A549 treated with AZD9567 at 1 μM for 4 hours (cell line): ENCODE results near the gene PRR15. TPM values are rescaled to one million over a fixed set of nuclear protein-coding genes. Genes with fewer than 3 reads are reported as not detected.

Experiments
- total RNA-seq: library from RNA; stranded (reverse); fragments of 200-300 nt; extraction: Qiagen RNA extraction; gene quantifications from 5 replicates; pipeline ENCODE4 v1.2.3, GENCODE V29; 2022; ENCODE audit not compliant: insufficient read depth

PRR15 gene
- 1.6 to 3.8 TPM (median 2.6 TPM) in 5 replicates for total RNA-seq

GRCh38 chr7:29563590-29564495, at the start of gene PRR15:
Gene PRR15, plus strand, starts transcription at chr7:29563835. Its CDS starts 2,495 bp downstream, at chr7:29566330.

Other genes with a start within 250 kb of the PRR15 start
- 0.44 to 0.79 TPM (median 0.52 TPM) in 5 replicates for gene WIPF3, start 242.7 kb downstream of the PRR15 start, total RNA-seq